Naive thymus-derived CD8-positive, alpha-beta T cell (primary cell): Measurements from ENCODE around the gene ZNF606. TPM values are rescaled to one million over a fixed set of nuclear protein-coding genes. Genes with fewer than 3 reads are reported as not detected.

Source experiments
- polyA plus RNA-seq, 3 donors: library from polyadenylated mRNA; unstranded; fragments of 300-500 nt; fragmentation: Illumina TruSeq; gene quantifications; one replicate each; pipeline ENCODE4 v1.2.3, GENCODE V29; 2021
- total RNA-seq, 8 experiments: library from RNA in 2 of 8; stranded (reverse) in 2 of 8; gene quantifications; one replicate each; pipeline ENCODE4 v1.2.3 and lab custom pipeline; 2021 to 2026

Gene ZNF606
- total and polyA plus RNA-seq, 5 experiments from 2014 or later, result 2.1 to 53.2 (median 6.5) TPM

Other genes with a start within 250 kb of the ZNF606 start
- gene ZNF586, start 233.1 kb downstream of the ZNF606 start, total RNA-seq, result 10 to 100 TPM; 46.6 to 46.9 TPM
- 10 to 100 TPM; 17.7 to 21.5 (median 20.3) TPM for gene ZNF586, start 233.1 kb downstream of the ZNF606 start, polyA plus RNA-seq
- 10 to 100 TPM; 17.3 to 21.8 TPM for gene ZNF552, start 187.9 kb downstream of the ZNF606 start, total RNA-seq
- 10 to 100 TPM in 1 of 3 donors, 1 to 10 TPM in 2; 6.4 to 12.4 (median 7.4) TPM for gene ZNF552, start 187.9 kb downstream of the ZNF606 start, polyA plus RNA-seq
- 10 to 100 TPM; 29.1 to 29.9 TPM for gene ZNF587B, start 172.5 kb downstream of the ZNF606 start, total RNA-seq
- gene ZNF587B, start 172.5 kb downstream of the ZNF606 start, polyA plus RNA-seq, result 1 to 10 TPM in 1 of 3 donors, under 1 TPM in 2; 0.27 to 1.3 (median 0.76) TPM
- 10 to 100 TPM; 61.9 to 69.2 TPM for gene ZNF587, start 153.0 kb downstream of the ZNF606 start, total RNA-seq
- gene ZNF587, start 153.0 kb downstream of the ZNF606 start, polyA plus RNA-seq, result 1 to 10 TPM; 1.3 to 7.4 (median 4.7) TPM
- 10 to 100 TPM; 84.6 to 85.1 TPM for gene ZNF814, start 113.8 kb downstream of the ZNF606 start, total RNA-seq
- gene ZNF814, start 113.8 kb downstream of the ZNF606 start, polyA plus RNA-seq, result 10 to 100 TPM; 13.2 to 32.2 (median 20.9) TPM
- 10 to 100 TPM; 44.2 to 50.1 TPM for gene ZNF417, start 86.2 kb downstream of the ZNF606 start, total RNA-seq
- 1 to 10 TPM; 1.6 to 6.0 (median 1.8) TPM for gene ZNF417, start 86.2 kb downstream of the ZNF606 start, polyA plus RNA-seq
- gene ZNF418, start 67.4 kb downstream of the ZNF606 start, total RNA-seq, result 10 to 100 TPM; 28.0 to 31.8 TPM
- 1 to 10 TPM in 2 of 3 donors, not detected in 1; 1.0 to 2.1 TPM for gene ZNF418, start 67.4 kb downstream of the ZNF606 start, polyA plus RNA-seq
- gene ZNF256, start 55.1 kb downstream of the ZNF606 start, total RNA-seq, result 10 to 100 TPM; 21.8 to 22.8 TPM
- 1 to 10 TPM; 4.5 to 6.2 (median 4.9) TPM for gene ZNF256, start 55.1 kb downstream of the ZNF606 start, polyA plus RNA-seq
- gene C19orf18, start 28.3 kb downstream of the ZNF606 start, total RNA-seq, result 1 to 10 TPM; 2.2 to 2.9 TPM
- under 1 TPM in 1 of 3 donors, not detected in 2; 0.24 TPM for gene C19orf18, start 28.3 kb downstream of the ZNF606 start, polyA plus RNA-seq
- not detected for gene ZSCAN1, start 31.2 kb upstream of the ZNF606 start, total RNA-seq
- gene ZSCAN1, start 31.2 kb upstream of the ZNF606 start, polyA plus RNA-seq, result not detected
- gene ZNF135, start 56.5 kb upstream of the ZNF606 start, total RNA-seq, result 10 to 100 TPM; 13.3 to 15.4 TPM
- gene ZNF135, start 56.5 kb upstream of the ZNF606 start, polyA plus RNA-seq, result 1 to 10 TPM in 2 of 3 donors, under 1 TPM in 1; 0.79 to 4.3 (median 3.8) TPM
- gene ZSCAN18, start 95.4 kb upstream of the ZNF606 start, total RNA-seq, result 100 to 1,000 TPM; 107 to 110 TPM
- 10 to 100 TPM; 18.7 to 30.0 (median 27.4) TPM for gene ZSCAN18, start 95.4 kb upstream of the ZNF606 start, polyA plus RNA-seq
- gene ZNF329, start 148.0 kb upstream of the ZNF606 start, total RNA-seq, result 10 to 100 TPM; 16.2 to 17.4 TPM
- gene ZNF329, start 148.0 kb upstream of the ZNF606 start, polyA plus RNA-seq, result 10 to 100 TPM in 1 of 3 donors, 1 to 10 TPM in 2; 5.9 to 11.9 (median 7.6) TPM
- gene ZNF274, start 180.2 kb upstream of the ZNF606 start, total RNA-seq, result 100 to 1,000 TPM; 110 to 119 TPM
- 10 to 100 TPM; 26.5 to 38.7 (median 34.9) TPM for gene ZNF274, start 180.2 kb upstream of the ZNF606 start, polyA plus RNA-seq
- gene ZNF544, start 226.1 kb upstream of the ZNF606 start, total RNA-seq, result 10 to 100 TPM; 57.4 to 60.1 TPM
- gene ZNF544, start 226.1 kb upstream of the ZNF606 start, polyA plus RNA-seq, result 10 to 100 TPM; 19.5 to 35.2 (median 23.9) TPM